Cardiac muscle cell (in vitro differentiated cells and primary cell): ENCODE data around the gene KCNG4. TPM values are rescaled to one million over a fixed set of nuclear protein-coding genes. Genes with fewer than 3 reads are reported as not detected.
A peak's percentile ranks its signal among the peaks of the same experiment; 100 is the strongest.

Experiments used
- DNase-seq, 2 donors: peaks; one replicate each; pipeline versions ENCODE4 v3.0.0 to v3.0.0-alpha.2; 2010 to 2017; ENCODE audit warnings: low read depth in 1 of 2, low spot score in 1 of 2
- H3K27ac ChIP-seq: fragments of 200-600 bp; sonication (generic); 2 replicates; pipeline ENCODE4 v1.5.1; 2016
- H3K27me3 ChIP-seq: fragments of 200-600 bp; sonication (generic); 2 replicates; pipeline ENCODE4 v1.6.0; 2016; ENCODE audit warnings: control low read depth
- H3K36me3 ChIP-seq: fragments of 200-600 bp; sonication (generic); 2 replicates; pipeline ENCODE4 v1.5.1; 2016; ENCODE audit warnings: control low read depth
- H3K4me1 ChIP-seq: fragments of 200-600 bp; sonication (generic); 2 replicates; pipeline ENCODE4 v1.8.1; 2017; ENCODE audit warnings: low read depth, mild to moderate bottlenecking, mixed run types
- H3K4me3 ChIP-seq: fragments of 200-600 bp; sonication (generic); 2 replicates; pipeline ENCODE4 v1.5.1; 2016; ENCODE audit warnings: mild to moderate bottlenecking
- H3K9me3 ChIP-seq: fragments of 200-600 bp; sonication (generic); 2 replicates; pipeline ENCODE4 v1.5.1; 2017; ENCODE audit warnings: low read depth, mild to moderate bottlenecking, control low read depth
- CTCF ChIP-seq: IDR thresholded peaks from 2 replicates; pipeline ENCODE4 v1.5.1; 2012; ENCODE audit warnings: low read depth, mild to moderate bottlenecking, low read length
- polyA plus RNA-seq: library from polyadenylated mRNA; unstranded; fragments of >200 nt; fragmentation: Nextera tagmentation; extraction: Ambion mirVana; gene quantifications from 2 replicates; pipeline ENCODE4 v1.2.1, GENCODE V29; 2016
- total RNA-seq: library from RNA; depleted of rRNA; stranded (reverse); fragments of >200 nt; gene quantifications from 2 replicates; pipeline ENCODE4 v1.2.3, GENCODE V29; 2016

The KCNG4 gene
- total and polyA plus RNA-seq, 2 experiments from 2014 or later: not detected

GRCh38 chr16:84240455-84240854 lies 643 bp upstream of the KCNG4 start:
- H3K27ac ChIP-seq: no peak overlapping the region

GRCh38 chr16:84239141-84239769 lies 557 bp downstream of the KCNG4 start:
- Histone ChIP-seq H3K36me3 (no peaks in the 10 kb centered on the region), H3K4me3 (no peak overlapping the region), H3K27me3 (peaks cover 3% of the 10 kb centered on the region), H3K9me3 (no peaks in the 10 kb centered on the region), H3K4me1 (no peaks in the 10 kb centered on the region), H3K27ac (no peak overlapping the region)
- DNase-seq: peak in 1 of 2 donors; percentile 23
- no peak for TF ChIP-seq CTCF

More at GRCh38 chr16:84240455-84240854, 643 bp upstream of the KCNG4 start:
- peaks cover 3% of the 10 kb centered on the region for H3K27me3 ChIP-seq
- no peak for DNase-seq
- H3K4me1 ChIP-seq: no peaks in the 10 kb centered on the region
- no peaks in the 10 kb centered on the region for H3K9me3 ChIP-seq
- no peak overlapping the region for H3K4me3 ChIP-seq
- H3K36me3 ChIP-seq: no peaks in the 10 kb centered on the region
- no peak for TF ChIP-seq CTCF

- peaks cover 3% of the 10 kb centered on the region for H3K27me3 ChIP-seq
- no peak for TF ChIP-seq CTCF
- no peak for DNase-seq
Observed at GRCh38 chr16:84237994-84238750, 1.6 kb downstream of the KCNG4 start.

GRCh38 chr16:84236671-84237070 lies 3.1 kb downstream of the KCNG4 start:
- Histone ChIP-seq H3K9me3 (no peaks in the 10 kb centered on the region), H3K27me3 (peaks cover 3% of the 10 kb centered on the region), H3K27ac (no peak overlapping the region), H3K36me3 (no peaks in the 10 kb centered on the region), H3K4me1 (no peaks in the 10 kb centered on the region), H3K4me3 (no peak overlapping the region)
- no peak for TF ChIP-seq CTCF
- no peak for DNase-seq

More at GRCh38 chr16:84237994-84238750, 1.6 kb downstream of the KCNG4 start:
- Histone ChIP-seq H3K4me3 (no peak overlapping the region), H3K9me3 (no peaks in the 10 kb centered on the region), H3K36me3 (no peaks in the 10 kb centered on the region), H3K4me1 (no peaks in the 10 kb centered on the region), H3K27ac (no peak overlapping the region)

GRCh38 chr16:84234321-84235241 lies 5.2 kb downstream of the KCNG4 start:
- DNase-seq: peak in 1 of 2 donors; percentile 47
- Histone ChIP-seq H3K9me3 (no peaks in the 10 kb centered on the region), H3K27ac (no peak overlapping the region), H3K4me3 (no peak overlapping the region), H3K4me1 (no peaks in the 10 kb centered on the region), H3K27me3 (peaks cover 3% of the 10 kb centered on the region), H3K36me3 (no peaks in the 10 kb centered on the region)
- TF ChIP-seq CTCF: no peak
